Mammary epithelial cell (primary cell): ENCODE measurements around the gene MAGEB17.

Experiments used
- EZH2 ChIP-seq: IDR thresholded peaks from 2 replicates; pipeline ENCODE4 v1.6.1; 2012; ENCODE audit warnings: low read length, inconsistent platforms, borderline replicate concordance
- TF ChIP-seq, protein P1 (sequence below), 2 donors: IDR thresholded peaks in 1 of 2; conservative IDR thresholded peaks in 1 of 2; 2 replicates each; pipeline ENCODE4 v1.5.1; 2011 to 2012; ENCODE audit warnings: inconsistent platforms in 2 of 2, low read length in 2 of 2, mild to moderate bottlenecking in 2 of 2, control low read depth in 1 of 2, low read depth in 1 of 2; ENCODE audit not compliant: insufficient read depth in 1 of 2; ENCODE audit errors: extremely low read depth in 1 of 2

DNA sequence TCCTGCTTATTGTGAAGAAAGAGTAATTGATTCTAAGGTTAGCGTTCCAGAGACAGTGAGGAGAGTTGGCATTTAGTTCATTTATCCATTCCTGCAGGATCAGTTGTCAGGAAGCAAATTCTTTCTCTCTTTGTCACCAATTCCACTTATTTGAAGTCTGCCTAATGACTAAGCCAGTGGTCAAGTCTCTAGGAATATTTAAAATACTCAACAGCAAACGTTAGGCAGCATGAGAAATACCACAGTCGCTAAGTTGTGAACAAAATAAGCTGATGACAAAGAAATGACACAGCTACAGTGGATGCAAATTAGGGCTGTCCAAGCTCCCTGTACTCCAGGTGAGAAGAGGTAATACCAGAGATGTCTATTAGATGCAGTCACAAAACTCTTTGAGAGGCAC is 6.6 kb upstream of the MAGEB17 start:
- TF ChIP-seq, protein P1, sequence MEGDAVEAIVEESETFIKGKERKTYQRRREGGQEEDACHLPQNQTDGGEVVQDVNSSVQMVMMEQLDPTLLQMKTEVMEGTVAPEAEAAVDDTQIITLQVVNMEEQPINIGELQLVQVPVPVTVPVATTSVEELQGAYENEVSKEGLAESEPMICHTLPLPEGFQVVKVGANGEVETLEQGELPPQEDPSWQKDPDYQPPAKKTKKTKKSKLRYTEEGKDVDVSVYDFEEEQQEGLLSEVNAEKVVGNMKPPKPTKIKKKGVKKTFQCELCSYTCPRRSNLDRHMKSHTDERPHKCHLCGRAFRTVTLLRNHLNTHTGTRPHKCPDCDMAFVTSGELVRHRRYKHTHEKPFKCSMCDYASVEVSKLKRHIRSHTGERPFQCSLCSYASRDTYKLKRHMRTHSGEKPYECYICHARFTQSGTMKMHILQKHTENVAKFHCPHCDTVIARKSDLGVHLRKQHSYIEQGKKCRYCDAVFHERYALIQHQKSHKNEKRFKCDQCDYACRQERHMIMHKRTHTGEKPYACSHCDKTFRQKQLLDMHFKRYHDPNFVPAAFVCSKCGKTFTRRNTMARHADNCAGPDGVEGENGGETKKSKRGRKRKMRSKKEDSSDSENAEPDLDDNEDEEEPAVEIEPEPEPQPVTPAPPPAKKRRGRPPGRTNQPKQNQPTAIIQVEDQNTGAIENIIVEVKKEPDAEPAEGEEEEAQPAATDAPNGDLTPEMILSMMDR (conservative IDR thresholded peaks at IDR 0.05 in 1 of 2, IDR thresholded peaks at IDR 0.05 in 1 of 2; ENCODE audit: extremely low read depth in 1 of 2, insufficient read depth in 1 of 2, low read depth in 1 of 2, low read length in 2 of 2), result no peak
- no peak for TF ChIP-seq EZH2
